Hepatocyte (in vitro differentiated cells): Measurements from ENCODE around the gene RIT1.

Source experiments
- CTCF ChIP-seq: fragments of 200-600 bp; sonication (generic); IDR thresholded peaks from 2 replicates; pipeline ENCODE4 v1.5.1; 2016; ENCODE audit warnings: antibody characterized with exemption, mild to moderate bottlenecking; ENCODE audit not compliant: poor library complexity
- EZH2 ChIP-seq: fragments of 200-600 bp; sonication (generic); IDR thresholded peaks from 2 replicates; pipeline ENCODE4 v1.6.1; 2016; ENCODE audit warnings: antibody characterized with exemption, mild to moderate bottlenecking, borderline replicate concordance
- EZH2phosphoT487 ChIP-seq: fragments of 200-600 bp; sonication (generic); IDR thresholded peaks from one replicate; pipeline ENCODE4 v1.6.1; 2018; ENCODE audit warnings: antibody characterized with exemption, mild to moderate bottlenecking, low read depth, moderate library complexity; ENCODE audit not compliant: unreplicated experiment, severe bottlenecking

- no peak for TF ChIP-seq EZH2phosphoT487
- TF ChIP-seq CTCF, result no peak
- TF ChIP-seq EZH2, result no peak
Measured at GRCh38 chr1:155904261-155904660, 6.9 kb downstream of the RIT1 start.
